H1 (cell line): Measurements from ENCODE around the gene ARMC12. TPM values are rescaled to one million over a fixed set of nuclear protein-coding genes. Genes with fewer than 3 reads are reported as not detected.

Experiments
- CTCF ChIA-PET: fragments of 300-600 bp; sonication (Branson Sonifier 250); formaldehyde crosslinking; loops from one replicate; lab custom pipeline; 2021; ENCODE audit not compliant: partially characterized antibody; lab: Charles Lee
- POLR2A ChIA-PET: fragments of 300-600 bp; sonication (Branson Sonifier 250); formaldehyde crosslinking; loops from one replicate; lab custom pipeline; 2021; ENCODE audit warnings: inconsistent platforms; ENCODE audit not compliant: partially characterized antibody; lab: Charles Lee
- DNase-seq, 2 experiments: peaks; one replicate each; pipeline versions ENCODE4 v3.0.0 to v3.0.0-alpha.2; 2010 to 2022; ENCODE audit warnings: low spot score in 2 of 2, low read depth in 1 of 2, mixed read lengths in 1 of 2
- FAIRE-seq: peaks from 2 replicates; lab custom pipeline; 2011; peaks lifted over from hg19 to GRCh38; lab: Jason Lieb, UNC
- H2AFZ ChIP-seq: 2 replicates; pipeline ENCODE4 v1.8.1; 2012; ENCODE audit warnings: low read length, inconsistent platforms
- H2AK5ac ChIP-seq: 2 replicates; pipeline ENCODE4 v1.6.1; 2013; ENCODE audit warnings: low read depth, low read length
- H2BK120ac ChIP-seq: replicated peaks from 2 replicates; pipeline ENCODE3; 2013; ENCODE audit warnings: low read depth, low read length, inconsistent platforms
- H2BK12ac ChIP-seq: 2 replicates; pipeline ENCODE4 v1.6.1; 2013; ENCODE audit warnings: low read depth, low read length
- H2BK15ac ChIP-seq: 2 replicates; pipeline ENCODE4 v1.6.1; 2013; ENCODE audit warnings: low read length
- H2BK20ac ChIP-seq: 2 replicates; pipeline ENCODE4 v1.6.1; 2013; ENCODE audit warnings: low read length
- H2BK5ac ChIP-seq: 2 replicates; pipeline ENCODE4 v1.6.1; 2013; ENCODE audit warnings: low read depth, low read length
- H3K14ac ChIP-seq: 2 replicates; pipeline ENCODE4 v1.6.1; 2013; ENCODE audit warnings: inconsistent platforms; ENCODE audit not compliant: insufficient read length
- H3K18ac ChIP-seq: 2 replicates; pipeline ENCODE4 v1.6.1; 2013; ENCODE audit warnings: low read length; ENCODE audit errors: extremely low read depth
- H3K23ac ChIP-seq: 2 replicates; pipeline ENCODE4 v1.6.1; 2013; ENCODE audit warnings: inconsistent platforms; ENCODE audit not compliant: insufficient read length
- H3K23me2 ChIP-seq: 2 replicates; pipeline ENCODE4 v1.6.1; 2013; ENCODE audit warnings: low read depth, low read length
- H3K27ac ChIP-seq: 2 replicates; pipeline ENCODE4 v1.6.1; 2011; ENCODE audit warnings: low read depth, low read length, inconsistent platforms
- H3K27me3 ChIP-seq, 4 experiments: replicated peaks in 1 of 4; 1 replicate in 1 of 4; 2 replicates in 3 of 4; pipeline versions ENCODE4 v1.6.1 to v1.8.1; 2011 to 2013; ENCODE audit warnings: low read length in 3 of 4, mild to moderate bottlenecking in 3 of 4, inconsistent platforms in 2 of 4, mixed read lengths in 2 of 4, moderate library complexity in 1 of 4; ENCODE audit not compliant: control insufficient read depth in 3 of 4, insufficient read depth in 3 of 4; ENCODE audit errors: extremely low read depth in 1 of 4
- H3K36me3 ChIP-seq, 4 experiments: 2 replicates each; pipeline versions ENCODE4 v1.6.1 to v1.8.1; 2011 to 2013; ENCODE audit warnings: mild to moderate bottlenecking in 4 of 4, low read length in 3 of 4, moderate library complexity in 2 of 4, control low read depth in 1 of 4, inconsistent platforms in 1 of 4; ENCODE audit not compliant: insufficient read depth in 4 of 4, control insufficient read depth in 2 of 4
- H3K4ac ChIP-seq: replicated peaks from 2 replicates; pipeline ENCODE3; 2013; ENCODE audit warnings: low read length, low read depth, mixed read lengths, inconsistent platforms; ENCODE audit not compliant: insufficient read length
- H3K4me1 ChIP-seq, 4 experiments: replicated peaks in 1 of 4; 1 replicate in 1 of 4; 2 replicates in 3 of 4; pipeline versions ENCODE4 v1.6.1 to v1.8.1; 2011 to 2013; ENCODE audit warnings: low read length in 3 of 4, inconsistent platforms in 2 of 4, mixed read lengths in 1 of 4; ENCODE audit not compliant: insufficient read depth in 4 of 4, control insufficient read depth in 3 of 4
- H3K4me2 ChIP-seq, 2 experiments: 2 replicates each; pipeline versions ENCODE4 v1.6.1 to v1.8.1; 2011 to 2013; ENCODE audit warnings: low read depth in 2 of 2, low read length in 2 of 2, control low read depth in 1 of 2, inconsistent platforms in 1 of 2, mild to moderate bottlenecking in 1 of 2; ENCODE audit not compliant: insufficient read depth in 1 of 2
- H3K4me3 ChIP-seq, 4 experiments: fragments of 200-600, 300-600 bp in 1 of 4; sonication (generic), shearing (Covaris generic), sonication (Bioruptor Twin) in 1 of 4; 2 replicates each; pipeline versions ENCODE4 v1.5.1 to v1.8.1; 2011 to 2016; ENCODE audit warnings: low read length in 4 of 4, low read depth in 3 of 4, control low read depth in 2 of 4, inconsistent platforms in 2 of 4, mild to moderate bottlenecking in 2 of 4, mixed read lengths in 1 of 4, moderate library complexity in 1 of 4; ENCODE audit not compliant: insufficient read depth in 2 of 4; ENCODE audit errors: extremely low read depth in 1 of 4
- H3K56ac ChIP-seq: replicated peaks from 2 replicates; pipeline ENCODE3; 2013; ENCODE audit warnings: low read depth, mild to moderate bottlenecking, mixed read lengths, low read length, inconsistent platforms; ENCODE audit not compliant: insufficient read length
- H3K79me1 ChIP-seq: 2 replicates; pipeline ENCODE4 v1.6.1; 2013; ENCODE audit warnings: low read depth, low read length, control low read depth
- H3K79me2 ChIP-seq, 2 experiments: 2 replicates each; pipeline versions ENCODE4 v1.6.1 to v1.8.1; 2012 to 2013; ENCODE audit warnings: low read length in 2 of 2, mild to moderate bottlenecking in 2 of 2, inconsistent platforms in 1 of 2; ENCODE audit not compliant: insufficient read depth in 2 of 2, control insufficient read depth in 1 of 2
- H3K9ac ChIP-seq, 4 experiments: replicated peaks in 1 of 4; 1 replicate in 1 of 4; 2 replicates in 3 of 4; pipeline versions ENCODE4 v1.6.1 to v1.8.1; 2011 to 2013; ENCODE audit warnings: low read depth in 3 of 4, low read length in 3 of 4, control low read depth in 2 of 4, mild to moderate bottlenecking in 2 of 4, moderate library complexity in 2 of 4, inconsistent platforms in 1 of 4; ENCODE audit errors: extremely low read depth in 1 of 4
- H3K9me3 ChIP-seq, 2 experiments: 2 replicates each; pipeline versions ENCODE4 v1.6.1 to v1.8.1; 2012 to 2013; ENCODE audit warnings: mild to moderate bottlenecking in 2 of 2, moderate library complexity in 2 of 2, control low read depth in 1 of 2, inconsistent platforms in 1 of 2, low read depth in 1 of 2, low read length in 1 of 2, mixed read lengths in 1 of 2; ENCODE audit not compliant: insufficient read depth in 2 of 2
- H4K20me1 ChIP-seq, 2 experiments: replicated peaks in 1 of 2; 2 replicates each; pipeline versions ENCODE3 to v1.8.1; 2011 to 2013; ENCODE audit warnings: inconsistent platforms in 2 of 2, low read length in 2 of 2, mild to moderate bottlenecking in 1 of 2; ENCODE audit not compliant: insufficient read depth in 2 of 2, control insufficient read depth in 1 of 2
- H4K5ac ChIP-seq: 2 replicates; pipeline ENCODE4 v1.6.1; 2013; ENCODE audit warnings: low read length, low read depth, mixed read lengths, inconsistent platforms; ENCODE audit not compliant: insufficient read length
- H4K8ac ChIP-seq: 2 replicates; pipeline ENCODE4 v1.8.0; 2013; ENCODE audit warnings: mild to moderate bottlenecking, moderate library complexity, low read length, inconsistent platforms; ENCODE audit not compliant: insufficient read depth; ENCODE audit errors: extremely low read depth
- H4K91ac ChIP-seq: replicated peaks from 2 replicates; pipeline ENCODE3; 2013; ENCODE audit warnings: low read length, mixed read lengths, inconsistent platforms; ENCODE audit not compliant: insufficient read length
- CBX5 ChIP-seq: fragments of 300-800, 300-1000 bp; sonication (generic); IDR thresholded peaks from 2 replicates; pipeline ENCODE4 v1.7.1; 2016; ENCODE audit warnings: antibody characterized with exemption, low read length, low read depth
- CHD1 ChIP-seq: IDR thresholded peaks from 2 replicates; pipeline ENCODE4 v1.6.1; 2012; ENCODE audit warnings: low read depth, low read length, improper control_type of control experiment
- E2F6 ChIP-seq: IDR thresholded peaks from 2 replicates; pipeline ENCODE4 v1.6.1; 2012; ENCODE audit warnings: inconsistent platforms
- HDAC2 ChIP-seq, 2 experiments: fragments of 300-600 bp in 1 of 2; sonication (generic) in 1 of 2; IDR thresholded peaks; 2 replicates each; pipeline ENCODE4 v1.6.1; 2011 to 2012; ENCODE audit warnings: low read depth in 2 of 2, low read length in 2 of 2, mild to moderate bottlenecking in 2 of 2, moderate library complexity in 2 of 2, borderline replicate concordance in 1 of 2, inconsistent platforms in 1 of 2
- KDM5A ChIP-seq: fragments of 200-600 bp; IDR thresholded peaks from 2 replicates; pipeline ENCODE4 v1.7.1; 2012; ENCODE audit warnings: mild to moderate bottlenecking, low read length, inconsistent platforms, mixed read lengths
- NANOG ChIP-seq: IDR thresholded peaks from 2 replicates; pipeline ENCODE4 v1.6.1; 2011; ENCODE audit warnings: low read length, low read depth, mild to moderate bottlenecking, inconsistent platforms; ENCODE audit not compliant: insufficient read depth, poor library complexity, severe bottlenecking
- RFX5 ChIP-seq: IDR thresholded peaks from 2 replicates; pipeline ENCODE4 v1.6.1; 2011; ENCODE audit warnings: low read depth, low read length, improper control_type of control experiment, borderline replicate concordance
- WGBS, 2 experiments: shearing (Covaris generic) in 1 of 2; methylation state at CpG; one replicate each; pipeline versions ENCODE4 v1.1.6 to v1.1.7; 2013 to 2015; ENCODE audit warnings: low lambda C conversion rate in 2 of 2, mixed read lengths in 2 of 2, inconsistent platforms in 1 of 2, low coverage in 1 of 2, missing lambda C conversion rate in 1 of 2; ENCODE audit not compliant: insufficient replicate concordance in 2 of 2, insufficient coverage in 1 of 2, insufficient read length in 1 of 2; ENCODE audit errors: extremely low coverage in 1 of 2, missing lambda C conversion rate in 1 of 2; 5-methylcytosine and 5-hydroxymethylcytosine counted together
- polyA plus RNA-seq, 7 experiments: library from polyadenylated mRNA; depleted of rRNA in 3 of 7; stranded (reverse) in 5 of 7; unstranded in 2 of 7; fragments of >200 nt in 5 of 7; fragments of 200-250 nt in 2 of 7; gene quantifications; 1 replicate in 5 of 7; 2 replicates in 1 of 7; 4 replicates in 1 of 7; pipeline versions ENCODE4 v1.2.1 to v1.2.3, GENCODE V29; 2011 to 2013; ENCODE audit warnings: missing spikeins in 2 of 7, mixed read lengths in 2 of 7
- total RNA-seq: library from RNA; stranded (reverse); fragmentation: NEBNext Ultra II Directional; extraction: Animal tissue kit (Norgen Biotek cat#: 25700); gene quantifications from 2 replicates; pipeline ENCODE4 v1.2.1, GENCODE V29; 2021

Gene ARMC12
- total and polyA plus RNA-seq, 2 of the 8 experiments (the other 6 are each of a cell fraction or from before 2014, with no cell fraction given): 0.86 to 3.7 TPM

GRCh38 chr6:35794536-35795452 is 58.0 kb downstream of the ARMC12 start:
- FAIRE-seq (no peak), DNase-seq (no peak)
- ChIA-PET CTCF (interaction anchor here (1.4 to 1.5 kb wide), 2 partner anchors 9 to 12 kb away, joined by 4 read pairs; no protein-coding TSS in a partner anchor), POLR2A (interaction anchor here (1.0 kb wide), 1 partner anchor 31 kb away, joined by 3 read pairs; no protein-coding TSS in a partner anchor)
- Histone ChIP-seq H2BK120ac (no peak overlapping the region), H3K36me3 (no peaks in the 10 kb centered on the region), H3K56ac (no peak overlapping the region), H3K18ac (no peak overlapping the region; the same call in 1 of the 2 replicates), H2BK20ac (no peak overlapping the region), H4K8ac (no peak overlapping the region; the same call in 1 of the 2 replicates), H3K79me2 (no peaks in the 10 kb centered on the region), H2BK12ac (peak overlapping the region; percentile 13; the same call in 1 of the 2 replicates), H3K4ac (no peak overlapping the region), H3K23me2 (no peaks in the 10 kb centered on the region), H3K79me1 (no peaks in the 10 kb centered on the region), H2AK5ac (no peak overlapping the region), H4K5ac (no peak overlapping the region), H3K27ac (no peak overlapping the region), H3K9me3 (no peaks in the 10 kb centered on the region), H2BK15ac (0 out of 2 replicates have a peak overlapping the region, but pooled peaks have one; percentile 1), H3K4me3 (no peak overlapping the region), H2AFZ (no peak overlapping the region), H3K23ac (no peak overlapping the region), H3K27me3 (no peaks in the 10 kb centered on the region), H2BK5ac (no peak overlapping the region), H3K14ac (no peak overlapping the region), H4K91ac (no peak overlapping the region), H4K20me1 (no peaks in the 10 kb centered on the region), H3K4me1 (peaks cover 0 to 7% (median 5%) of the 10 kb centered on the region in 4 experiments; a peak in 4 of 7 replicates), H3K4me2 (no peak overlapping the region), H3K9ac (no peak overlapping the region)
- WGBS, 2 experiments: 93% methylated on average over 17 of the region's 17 CpGs; no CpG with 5 or more reads in 1 of the 2 experiments
- no peak for TF ChIP-seq CHD1
- TF ChIP-seq E2F6: no peak
- no peak for TF ChIP-seq CBX5
- no peak for TF ChIP-seq RFX5
- no peak for TF ChIP-seq KDM5A
- TF ChIP-seq HDAC2 (IDR thresholded peaks at IDR 0.05; ENCODE audit: borderline replicate concordance in 1 of 2, low read depth in 2 of 2, low read length in 2 of 2): no peak
- TF ChIP-seq NANOG: no peak
